ENCODE results near the gene TDRD7.

TDRD7 gene

DNA sequence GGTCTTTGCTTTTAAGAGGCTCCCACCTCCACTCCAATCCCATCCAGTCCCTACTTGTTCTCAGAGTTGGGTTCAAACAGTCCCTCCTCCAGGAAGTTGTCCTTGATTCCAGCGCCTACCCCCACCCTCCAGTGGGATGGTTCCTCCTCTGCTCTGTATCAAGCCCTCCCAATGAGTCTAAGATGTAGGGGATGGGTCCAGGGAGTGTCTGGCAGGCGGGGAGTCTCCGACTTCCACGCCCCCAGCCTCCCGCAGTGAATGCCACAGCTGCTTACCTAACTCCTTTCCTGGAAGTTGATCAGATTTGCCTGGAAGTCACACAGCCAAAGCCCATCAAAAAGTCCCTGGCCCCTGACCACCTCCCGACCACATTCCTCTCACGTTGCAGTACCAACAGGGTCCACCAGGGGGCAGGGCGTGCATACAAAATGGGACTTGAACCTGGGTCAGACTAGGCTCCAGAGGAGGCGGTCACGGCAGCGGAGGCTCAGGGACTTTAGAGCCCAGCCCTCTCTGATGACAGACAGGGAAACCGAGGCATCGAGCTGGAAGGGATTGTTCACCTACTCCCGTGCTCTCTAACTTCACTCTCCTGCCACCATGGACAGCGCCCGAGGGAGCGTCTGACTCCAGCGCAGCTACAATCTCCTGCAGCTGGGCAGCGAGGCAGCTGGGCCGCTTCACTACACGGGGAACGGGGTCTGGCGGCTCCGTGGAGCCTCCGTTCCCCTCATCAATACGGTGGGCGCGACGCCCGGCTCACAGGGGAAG lies 25.0 kb upstream of the TDRD7 start:
- DNase-seq (ENCODE audit: low spot score), result peak; percentile 35

DNA sequence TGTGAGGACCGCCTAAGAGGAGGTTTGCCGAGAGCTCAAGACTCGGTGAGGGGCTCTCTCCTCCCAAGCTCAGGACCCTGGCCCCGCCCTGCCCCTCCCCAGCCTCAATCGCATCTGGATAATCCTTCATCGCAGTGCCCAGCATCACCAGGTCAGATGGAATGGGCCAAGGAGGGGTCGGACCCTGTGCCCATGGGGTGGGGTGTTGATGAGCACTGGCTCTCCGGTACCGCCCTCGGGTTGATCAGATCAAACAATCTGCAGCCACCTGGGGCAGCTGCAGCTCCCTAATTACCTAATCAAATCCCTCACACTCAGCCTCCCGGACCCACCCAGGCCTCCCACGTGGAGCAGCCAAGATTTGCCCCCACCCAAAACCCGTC lies 24.4 kb upstream of the TDRD7 start:
- no peak for DNase-seq (ENCODE audit: low spot score)

DNA sequence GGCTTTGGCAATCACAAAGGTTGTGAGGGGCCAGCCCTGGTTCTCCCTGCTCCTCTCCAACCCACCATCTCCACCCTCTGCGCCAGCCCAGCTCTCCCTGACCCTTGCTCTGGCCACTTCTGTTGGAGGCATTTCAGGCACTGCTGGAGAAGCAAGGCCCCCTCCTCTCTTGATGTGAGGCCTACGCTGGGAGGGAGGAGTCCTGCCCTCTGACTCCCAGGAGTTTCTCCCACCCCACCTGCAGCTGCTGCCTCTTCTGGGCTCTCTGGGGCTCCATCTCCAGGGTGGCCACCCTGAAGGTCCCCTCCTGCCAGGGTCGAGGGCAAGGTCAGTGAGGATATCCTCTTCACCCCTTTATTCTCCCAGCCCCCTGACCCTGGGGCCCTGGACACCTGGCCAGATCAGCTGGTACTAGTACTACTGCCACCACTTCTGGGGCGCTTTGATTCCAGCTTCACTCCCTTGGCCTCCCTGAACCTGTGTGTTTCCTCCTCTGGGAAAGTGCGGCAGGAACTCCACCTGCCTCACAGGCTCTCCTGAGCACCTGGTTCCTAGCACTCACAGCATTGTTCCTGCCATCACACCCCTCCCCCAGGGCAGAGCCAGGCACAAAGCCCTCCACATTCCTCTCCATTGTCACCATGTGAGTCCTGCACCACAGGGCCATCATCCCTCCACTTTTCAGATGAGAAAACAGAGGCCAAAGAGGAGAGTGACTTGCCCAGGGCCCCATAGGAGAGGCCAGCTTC lies 23.8 kb upstream of the TDRD7 start:
- DNase-seq (ENCODE audit: low spot score), result no peak

DNA sequence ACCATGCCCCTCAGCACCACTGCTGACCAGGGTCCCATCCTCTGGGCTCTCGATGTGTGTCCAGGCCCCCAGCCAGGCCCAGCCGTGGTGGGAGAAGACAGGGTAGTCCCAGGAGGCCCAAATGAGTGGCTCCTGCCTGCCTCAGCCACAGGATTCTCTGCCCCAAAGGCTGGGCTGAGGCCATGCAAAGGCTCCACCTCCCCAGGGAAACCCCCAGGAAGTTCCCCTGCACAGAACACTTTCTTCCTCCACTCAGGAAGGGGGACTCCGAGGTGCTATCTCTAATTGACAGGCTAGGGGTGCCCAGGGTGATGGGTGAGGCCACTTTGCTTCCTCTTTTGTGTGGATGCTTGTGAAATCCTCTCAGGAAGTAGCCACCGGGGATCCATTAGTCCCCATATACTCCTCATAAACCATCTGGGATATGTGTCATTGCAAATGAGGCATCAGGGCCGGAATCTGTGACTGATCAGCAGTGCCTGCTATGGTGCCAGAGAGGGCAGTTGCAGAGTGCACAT lies 23.1 kb upstream of the TDRD7 start:
- no peak for DNase-seq (ENCODE audit: low spot score)

DNA sequence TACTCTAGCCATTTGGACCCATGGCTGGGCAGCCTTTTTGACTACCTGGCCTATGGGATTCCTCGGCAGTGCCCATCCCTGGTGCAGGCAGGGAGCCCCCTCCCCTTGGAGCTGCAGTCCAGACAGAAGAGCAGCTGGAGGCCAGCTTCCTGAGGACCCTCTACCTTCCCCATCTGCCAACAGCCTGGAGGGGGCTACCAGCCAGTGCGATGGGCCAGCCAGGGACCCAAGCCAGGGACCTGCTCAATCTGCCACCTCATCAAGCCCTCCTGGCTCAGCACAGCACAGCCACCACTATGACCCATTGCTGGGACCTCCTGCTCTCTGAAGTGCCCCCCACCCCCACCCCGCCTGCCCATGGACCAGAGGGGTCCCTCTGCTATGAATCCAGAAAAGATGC lies 22.6 kb upstream of the TDRD7 start:
- no peak for DNase-seq (ENCODE audit: low spot score)

DNA sequence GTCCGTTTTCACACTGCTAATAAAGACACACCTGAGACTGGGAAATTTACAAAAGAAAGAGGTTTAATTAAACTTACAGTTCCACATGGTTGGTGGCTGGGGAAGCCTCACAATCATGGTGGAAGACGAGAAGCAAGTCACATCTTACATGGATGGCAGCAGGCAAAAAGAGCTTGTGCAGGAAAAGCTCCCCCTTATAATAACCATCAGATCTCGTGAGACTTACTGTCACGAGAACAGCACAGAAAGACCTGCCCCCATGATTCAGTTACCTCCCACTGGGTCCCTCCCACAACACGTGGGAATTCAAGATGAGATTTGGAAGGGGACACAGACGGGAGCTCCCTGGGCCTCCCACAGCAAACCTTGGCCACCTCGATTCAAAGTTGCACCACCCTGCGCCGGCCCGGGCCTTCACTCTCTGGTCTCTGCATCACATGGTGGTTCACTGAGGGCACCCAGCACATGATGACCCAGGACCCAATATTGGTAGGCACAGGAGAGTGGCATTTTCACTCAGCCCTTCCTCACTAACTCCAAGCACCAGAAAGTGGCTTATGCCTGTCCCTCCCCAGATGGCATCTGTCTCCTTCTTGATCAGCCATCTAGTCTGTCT lies 21.0 kb upstream of the TDRD7 start:
- DNase-seq (ENCODE audit: low spot score), result no peak

DNA sequence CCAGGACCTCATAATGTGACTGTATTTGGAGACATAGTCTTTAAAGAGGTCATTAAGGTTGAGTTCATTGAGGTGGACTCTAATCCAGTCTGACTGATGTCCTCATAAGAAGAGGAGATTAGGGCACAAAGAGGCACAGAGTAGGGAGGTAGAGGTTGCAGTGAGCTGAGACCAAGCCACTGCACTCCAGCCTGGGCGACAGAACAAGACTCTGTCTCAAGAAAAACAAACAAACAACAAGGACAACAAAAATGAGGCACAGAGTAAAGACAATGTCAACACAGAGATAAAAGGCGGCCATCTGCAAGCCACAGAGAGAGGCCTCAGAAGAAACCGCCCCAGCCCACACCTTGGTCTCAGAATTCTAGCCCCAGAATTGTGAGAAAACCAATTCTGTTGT lies 17.0 kb upstream of the TDRD7 start:
- no peak for DNase-seq (ENCODE audit: low spot score)

DNA sequence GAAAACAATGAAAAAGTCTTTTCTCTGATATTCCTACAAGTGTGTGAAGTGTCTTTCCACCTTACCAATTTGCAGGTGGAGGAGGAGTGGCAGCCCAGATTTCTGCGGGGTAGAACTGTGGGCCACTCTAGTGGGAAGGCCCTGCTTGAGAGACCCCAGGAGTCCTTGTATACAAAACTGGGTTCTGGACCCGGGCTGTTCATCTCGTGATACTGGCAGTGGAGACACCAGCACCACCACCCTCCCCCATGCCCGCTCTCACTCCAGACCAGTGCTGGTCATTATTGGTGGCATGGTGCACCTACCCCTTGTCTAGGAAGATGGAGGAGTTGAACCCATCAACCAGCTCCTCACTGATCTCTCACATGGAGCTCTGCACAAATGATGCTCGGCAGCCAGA lies 16.2 kb upstream of the TDRD7 start:
- DNase-seq (ENCODE audit: low spot score), result no peak

DNA sequence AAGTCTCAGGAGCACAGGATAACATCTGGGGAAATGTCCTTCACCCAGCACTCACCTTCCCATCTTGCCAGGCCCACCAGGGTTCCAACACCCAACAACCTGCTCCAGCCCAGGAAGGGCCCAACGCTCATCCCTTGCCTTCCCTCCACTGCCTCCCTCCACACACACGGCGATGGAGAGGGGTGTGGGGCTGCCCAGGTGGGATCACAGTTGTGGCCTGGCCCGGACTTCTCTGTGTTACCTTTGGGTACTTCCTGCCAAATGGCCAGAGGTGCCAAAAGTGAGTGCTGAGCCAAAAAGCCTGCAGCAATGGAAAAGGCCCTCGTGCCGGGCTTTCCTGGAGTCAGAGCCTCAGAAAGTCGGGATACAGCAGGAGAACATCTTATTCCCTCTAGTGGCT lies 15.6 kb upstream of the TDRD7 start:
- DNase-seq (ENCODE audit: low spot score), result no peak

DNA sequence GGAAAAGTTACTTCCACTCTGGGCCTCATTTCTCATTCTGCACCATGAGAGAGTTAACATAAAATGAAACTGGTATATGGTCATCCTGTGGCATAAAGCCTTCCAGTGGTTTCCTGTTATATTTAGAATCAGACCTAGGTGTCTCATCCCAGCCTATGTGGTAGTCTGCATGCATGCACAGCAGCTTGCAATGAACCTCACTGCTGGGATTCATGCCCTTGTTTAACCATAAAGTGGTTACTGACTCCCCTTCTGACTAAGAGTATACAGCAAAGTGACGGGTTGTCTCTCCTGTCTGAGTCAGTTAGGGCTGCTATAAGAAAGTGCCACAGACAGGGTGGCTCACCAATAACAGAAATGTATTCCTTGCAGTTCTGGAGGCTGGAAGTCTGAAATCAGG lies 14.7 kb upstream of the TDRD7 start:
- no peak for DNase-seq (ENCODE audit: low spot score)

DNA sequence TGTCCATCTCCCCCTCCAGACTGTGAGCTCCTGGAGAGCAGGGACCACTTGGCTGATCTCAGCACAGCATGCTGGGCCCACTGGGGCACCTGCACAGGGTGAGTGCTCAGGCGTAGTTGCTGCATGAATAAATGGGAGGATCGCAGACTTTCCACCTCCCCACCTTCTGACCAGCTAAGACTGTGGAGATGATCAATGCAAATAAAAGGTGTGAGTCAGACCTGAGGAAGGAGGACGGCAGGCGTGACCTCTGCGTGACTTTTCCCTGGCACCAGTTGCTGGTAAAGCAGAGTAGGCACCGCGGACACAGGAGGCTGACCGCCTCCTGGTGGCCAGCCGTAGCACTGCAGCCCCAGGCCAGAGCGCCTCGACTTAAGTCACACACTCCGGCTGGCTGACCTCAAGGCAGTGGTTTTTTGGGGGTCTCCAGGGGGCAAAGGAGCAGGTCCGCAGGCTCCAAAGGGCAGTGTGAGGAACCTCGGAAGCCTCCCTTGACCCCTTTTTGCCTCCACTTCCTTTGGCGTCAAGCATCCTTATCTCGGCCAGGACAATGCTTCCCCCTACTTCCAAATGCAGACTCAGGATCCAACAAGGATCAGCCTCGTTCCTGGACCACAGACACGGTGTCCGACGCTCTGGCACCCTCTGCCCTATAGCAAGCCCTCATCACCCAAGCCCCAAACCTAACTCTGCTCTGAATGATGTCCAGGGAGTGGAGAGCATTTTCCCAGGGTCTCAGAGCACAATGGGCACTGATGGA lies 12.7 kb upstream of the TDRD7 start:
- peak; percentile 21 for DNase-seq (ENCODE audit: low spot score)

DNA sequence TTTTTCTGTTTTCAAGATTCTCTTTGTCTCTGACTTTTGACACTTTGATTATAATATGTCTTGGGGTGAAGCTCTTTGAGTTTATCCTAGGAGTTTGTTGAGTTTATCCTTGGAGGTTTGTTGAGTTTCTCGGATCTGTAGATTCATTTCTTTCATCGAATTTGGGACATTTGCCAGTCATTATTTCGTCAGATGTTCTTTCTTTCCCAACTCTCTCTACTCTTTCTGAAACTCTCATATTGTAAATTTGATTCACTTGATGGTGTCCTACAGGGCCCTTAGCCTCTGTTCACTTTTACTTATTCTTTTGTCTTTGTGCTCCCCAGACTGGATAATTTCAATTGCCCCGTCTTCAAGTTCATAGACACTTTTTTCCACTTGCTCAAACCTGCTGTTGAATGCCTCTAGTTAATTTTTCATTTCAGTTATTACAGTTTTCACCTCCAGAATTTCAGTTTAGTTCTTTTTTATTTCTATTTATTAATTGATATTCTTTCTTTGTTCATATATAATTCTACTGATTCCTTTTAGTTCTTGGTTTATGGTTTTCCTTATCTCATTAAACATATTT lies 8.1 kb upstream of the TDRD7 start:
- no peak for DNase-seq (ENCODE audit: low spot score)

DNA sequence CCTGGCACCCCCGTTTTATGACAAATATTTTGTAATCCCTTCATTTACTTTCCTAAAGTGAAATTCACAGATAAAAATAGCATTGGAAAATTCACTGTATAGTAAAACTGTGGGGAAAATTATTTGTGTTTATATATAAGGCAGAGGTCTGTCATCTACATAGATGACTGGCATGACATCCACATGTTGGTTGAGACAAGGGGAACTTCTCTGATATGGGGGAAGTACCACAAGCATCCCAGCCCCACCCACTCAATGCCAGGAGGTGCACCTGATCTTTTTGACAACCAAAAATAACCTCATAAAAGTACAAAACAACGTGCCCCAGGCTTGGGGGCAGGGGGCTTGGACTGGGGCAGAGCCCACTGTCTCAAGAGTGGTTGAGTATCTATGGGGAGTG lies 6.3 kb upstream of the TDRD7 start:
- DNase-seq (ENCODE audit: low spot score), result no peak

DNA sequence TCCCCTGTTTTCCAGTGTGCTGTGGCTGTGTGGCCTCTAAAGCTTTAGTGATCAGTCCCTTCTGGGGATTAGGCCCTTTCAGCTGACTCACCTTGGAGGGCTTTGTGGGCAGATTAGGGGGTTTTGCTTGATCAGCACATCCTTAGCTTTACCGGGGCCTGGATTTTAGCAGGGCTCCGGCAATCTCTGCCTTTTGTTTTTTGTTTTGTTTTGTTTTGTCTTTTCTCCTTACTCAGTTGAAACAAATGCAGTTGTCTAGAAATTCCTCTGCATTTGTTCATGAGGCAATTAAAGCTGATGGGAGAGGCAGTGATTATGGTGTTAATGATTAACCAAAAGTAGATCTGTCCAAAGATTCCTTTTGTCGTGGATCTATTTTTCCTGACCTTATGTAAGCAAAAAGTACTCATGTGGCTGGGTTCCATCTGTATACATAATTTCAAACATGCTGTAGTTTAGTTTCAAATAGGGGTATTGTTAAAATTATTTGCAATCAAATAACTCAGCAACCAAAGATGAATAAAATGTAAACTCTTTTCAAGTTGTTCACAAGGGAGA lies 5.2 kb upstream of the TDRD7 start:
- DNase-seq (ENCODE audit: low spot score), result no peak

DNA sequence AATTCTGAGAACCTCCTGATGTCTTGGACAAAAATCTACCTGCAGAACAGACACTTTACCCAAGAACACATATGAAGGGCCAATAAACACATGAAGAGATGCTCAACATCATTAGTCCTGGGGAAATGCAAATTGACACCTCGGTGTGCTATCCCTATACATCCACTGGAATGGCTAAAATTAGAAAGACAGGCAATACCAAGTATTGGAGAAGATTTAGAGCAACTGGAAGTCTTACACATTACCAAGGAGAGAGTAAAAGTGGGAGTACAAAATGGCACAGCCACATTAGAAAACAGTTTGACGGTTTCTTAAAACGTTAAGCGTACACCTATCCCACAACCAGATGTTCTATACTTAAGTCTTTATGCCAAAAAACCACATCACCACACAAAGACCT lies 3.3 kb upstream of the TDRD7 start:
- DNase-seq (ENCODE audit: low spot score), result no peak

DNA sequence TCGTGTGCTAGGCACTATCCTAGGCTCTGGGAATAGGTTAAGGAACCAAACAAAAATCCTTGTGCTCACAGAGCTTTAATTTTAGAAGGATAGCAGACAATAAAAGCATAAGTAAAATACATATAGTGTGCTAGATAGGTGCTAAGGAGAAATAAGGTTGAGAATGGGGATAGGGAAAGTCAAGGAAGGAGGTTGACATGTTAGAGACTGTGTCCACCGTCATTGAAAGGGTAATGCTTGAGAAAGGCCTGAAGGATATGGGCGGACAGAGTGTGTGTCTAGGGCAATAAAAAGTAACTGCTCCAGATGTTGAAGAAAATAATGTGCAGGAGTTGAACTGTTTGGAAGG lies 482 bp upstream of the TDRD7 start:
- no peak for DNase-seq (ENCODE audit: low spot score)

DNA sequence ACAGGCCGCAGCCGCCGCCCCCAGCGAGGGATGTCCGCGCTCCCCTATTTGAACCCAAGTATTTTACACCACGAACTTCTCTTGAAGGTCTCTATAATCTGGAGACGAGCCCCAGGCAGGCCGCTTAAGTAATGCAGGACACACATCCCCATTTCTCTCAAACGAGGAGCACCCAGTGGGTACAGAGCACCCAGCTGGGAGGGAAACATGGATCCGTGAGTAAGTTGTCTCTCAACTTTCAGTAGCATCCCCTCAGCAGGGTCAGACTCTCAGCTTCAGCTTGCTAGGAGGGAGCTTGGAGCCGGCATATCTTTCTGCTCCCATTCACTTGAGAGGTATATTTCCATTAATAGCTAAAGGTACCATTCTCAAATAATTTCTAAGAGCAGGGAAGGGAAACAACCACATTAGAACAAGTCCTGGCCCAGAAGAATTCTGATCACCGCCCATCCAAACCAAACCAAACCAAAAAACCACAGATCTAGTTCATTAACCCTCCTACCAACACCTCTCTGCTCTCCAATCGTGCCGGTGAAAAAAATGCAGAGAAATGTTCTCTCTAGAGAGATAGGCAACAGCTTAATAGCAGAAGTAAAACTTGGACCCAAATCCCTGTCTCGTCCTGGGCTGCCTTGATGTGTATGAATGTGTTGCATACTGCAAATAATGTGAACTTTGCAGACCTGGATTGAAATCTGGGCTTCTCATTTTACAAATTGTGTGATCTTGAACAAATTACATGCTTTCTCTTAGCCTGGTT lies 910 bp downstream of the TDRD7 start:
- DNase-seq (ENCODE audit: low spot score), result peak; percentile 33

DNA sequence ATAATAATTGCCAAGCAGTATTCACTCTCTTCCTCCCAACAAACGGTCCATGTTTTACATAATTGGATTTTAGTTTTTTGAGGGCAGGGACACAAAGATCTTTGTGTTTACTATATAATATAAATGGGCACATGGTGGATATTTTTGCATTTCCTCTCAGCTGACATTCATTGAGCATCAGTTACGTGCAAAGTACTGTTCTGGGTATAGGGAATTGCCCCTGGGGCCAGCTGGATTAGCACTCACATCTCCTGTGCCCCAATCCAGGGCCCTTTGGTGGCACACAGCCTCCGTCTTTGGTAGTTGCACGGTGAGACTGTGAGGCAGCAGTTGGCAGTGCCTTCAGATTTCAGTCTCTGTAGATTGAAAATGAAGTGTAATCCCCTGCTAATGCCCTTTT lies 1.6 kb downstream of the TDRD7 start:
- DNase-seq (ENCODE audit: low spot score), result no peak

DNA sequence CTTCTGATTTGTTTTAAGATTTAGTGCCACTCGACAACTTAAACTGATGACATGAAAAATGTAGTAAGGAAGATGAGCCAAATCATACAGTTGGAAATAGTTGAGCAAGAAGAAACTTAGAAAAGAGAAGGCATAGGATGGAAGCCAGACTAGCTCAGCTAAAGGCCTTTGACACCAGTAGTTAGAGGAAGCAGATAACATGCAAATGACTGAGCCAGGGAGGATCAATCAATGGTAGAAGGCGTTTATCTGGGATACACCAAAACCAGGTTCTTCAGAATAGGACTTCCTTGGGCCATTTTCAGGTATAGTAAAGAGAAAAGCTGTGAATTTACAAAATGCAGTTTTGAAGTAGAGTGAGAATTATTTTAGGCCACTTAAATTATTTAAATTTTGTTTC lies 3.2 kb downstream of the TDRD7 start:
- no peak for DNase-seq (ENCODE audit: low spot score)

DNA sequence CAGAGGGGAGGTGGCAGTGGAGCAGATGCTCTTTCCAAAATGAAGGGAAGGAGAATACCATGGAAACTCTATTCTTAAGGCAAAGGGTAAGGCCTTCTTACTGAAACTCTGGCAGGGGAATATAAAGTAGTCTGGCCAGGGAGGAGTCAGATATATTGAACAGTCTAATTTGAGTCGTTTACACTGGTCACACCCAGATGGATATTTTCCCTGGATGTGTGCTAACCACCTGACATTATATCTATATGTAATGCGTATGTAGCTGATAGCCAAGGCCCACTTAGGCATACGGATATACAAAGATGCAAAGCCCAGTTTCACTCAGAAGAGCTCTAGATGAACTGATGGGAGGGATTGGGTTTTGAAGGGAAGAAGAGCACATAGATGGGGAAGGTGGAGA lies 7.0 kb downstream of the TDRD7 start:
- DNase-seq (ENCODE audit: low spot score), result no peak

DNA sequence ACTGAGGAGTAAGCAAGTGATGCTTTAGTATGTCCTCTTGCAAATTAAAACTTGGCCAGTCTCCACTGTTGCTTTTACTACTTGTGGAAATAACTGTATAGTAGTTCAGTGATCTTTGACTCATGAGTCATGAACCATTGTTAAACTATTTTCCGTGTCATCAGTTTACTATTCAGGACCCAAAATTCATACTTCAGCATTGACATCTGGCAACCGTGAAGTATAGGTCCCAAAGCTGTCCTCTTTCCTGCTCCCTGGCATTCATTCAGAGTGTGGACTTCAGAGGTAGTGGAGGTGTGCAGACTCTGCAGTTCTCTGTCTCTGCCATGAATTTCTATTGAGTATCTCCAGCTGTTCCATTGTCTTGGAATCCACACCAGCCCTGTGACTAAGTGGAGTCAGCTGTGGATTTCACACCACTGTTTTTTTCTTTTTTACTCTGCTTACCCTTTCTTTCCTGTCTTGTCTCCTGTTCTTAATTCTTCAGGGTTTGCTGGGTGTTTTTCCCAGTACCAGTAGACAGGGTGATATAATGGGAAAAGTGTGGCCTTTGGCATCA lies 7.5 kb downstream of the TDRD7 start:
- DNase-seq (ENCODE audit: low spot score), result no peak

Measured in putamen (tissue), 1 donor.